HG02943 (cell line): ENCODE results near the gene MAP3K8.

Experiments used
- ATAC-seq: cut with Tn5 transposase; IDR thresholded peaks from one replicate; pipeline ENCODE4 v1.9.1; 2021; ENCODE audit warnings: mild to moderate bottlenecking, low read depth, moderate library complexity; ENCODE audit not compliant: unreplicated experiment

Gene MAP3K8

GRCh38 chr10:30433730-30434272 is at the start of gene MAP3K8:
TSS of gene MAP3K8 (plus strand) at chr10:30434184. CDS start at chr10:30438939, 4,755 bp downstream.
- peak; percentile 65 for ATAC-seq

- ATAC-seq, result no peak
Measured at GRCh38 chr10:30384701-30385201, 49.2 kb upstream of the MAP3K8 start.

GRCh38 chr10:30386801-30387588 is 47.0 kb upstream of the MAP3K8 start:
- ATAC-seq, result no peak

GRCh38 chr10:30387646-30388243 is 46.2 kb upstream of the MAP3K8 start:
- no peak for ATAC-seq

GRCh38 chr10:30389543-30389942 is 44.4 kb upstream of the MAP3K8 start:
- no peak for ATAC-seq

GRCh38 chr10:30390207-30390606 is 43.8 kb upstream of the MAP3K8 start:
- ATAC-seq, result no peak

- ATAC-seq, result no peak
Measured at GRCh38 chr10:30391266-30391665, 42.7 kb upstream of the MAP3K8 start.

- peak; percentile 94 for ATAC-seq
Measured at GRCh38 chr10:30392564-30392990, 41.4 kb upstream of the MAP3K8 start.

GRCh38 chr10:30396293-30396692 is 37.7 kb upstream of the MAP3K8 start:
- no peak for ATAC-seq

- ATAC-seq, result no peak
Measured at GRCh38 chr10:30396698-30397097, 37.3 kb upstream of the MAP3K8 start.

- no peak for ATAC-seq
Measured at GRCh38 chr10:30398193-30398592, 35.8 kb upstream of the MAP3K8 start.

GRCh38 chr10:30398788-30399187 is 35.2 kb upstream of the MAP3K8 start:
- ATAC-seq, result no peak

- no peak for ATAC-seq
Measured at GRCh38 chr10:30403494-30403893, 30.5 kb upstream of the MAP3K8 start.

GRCh38 chr10:30404540-30404939 is 29.4 kb upstream of the MAP3K8 start:
- no peak for ATAC-seq

GRCh38 chr10:30411263-30411662 is 22.7 kb upstream of the MAP3K8 start:
- ATAC-seq, result no peak

- ATAC-seq, result no peak
Measured at GRCh38 chr10:30412901-30413300, 21.1 kb upstream of the MAP3K8 start.

- ATAC-seq, result no peak
Measured at GRCh38 chr10:30413996-30414576, 19.9 kb upstream of the MAP3K8 start.

GRCh38 chr10:30415593-30415992 is 18.4 kb upstream of the MAP3K8 start:
- ATAC-seq, result no peak

- ATAC-seq, result no peak
Measured at GRCh38 chr10:30417301-30417700, 16.7 kb upstream of the MAP3K8 start.

- ATAC-seq, result no peak
Measured at GRCh38 chr10:30420266-30420665, 13.7 kb upstream of the MAP3K8 start.

- no peak for ATAC-seq
Measured at GRCh38 chr10:30420766-30421165, 13.2 kb upstream of the MAP3K8 start.
